Pancreas (tissue), 10 donors: ENCODE results near the gene TUBA4A. TPM values are rescaled to one million over a fixed set of nuclear protein-coding genes. Genes with fewer than 3 reads are reported as not detected.

Experiments
- ATAC-seq, 4 donors: fragments of 200-7000 bp; cut with Tn5 transposase; one replicate each; pipeline versions ENCODE4 v1.8.0 to v1.9.1; 2020; ENCODE audit warnings: mild to moderate bottlenecking in 4 of 4, moderate library complexity in 4 of 4
- DNase-seq, 6 donors: peaks; one replicate each; pipeline ENCODE4 v3.0.0-alpha.2; 2020
- FAIRE-seq: peaks from 2 replicates; lab custom pipeline; 2012; peaks lifted over from hg19 to GRCh38; lab: Jason Lieb, UNC
- H3K27ac ChIP-seq, 4 donors: fragments of 200-600 bp; sonication (generic); 1 replicate in 3 of 4; 2 replicates in 1 of 4; pipeline versions ENCODE4 v1.5.0 to v1.8.0; 2020
- H3K27me3 ChIP-seq, 4 donors: fragments of 200-600 bp; one replicate each; pipeline ENCODE4 v1.8.0; 2021
- H3K36me3 ChIP-seq, 3 donors: fragments of 200-600 bp; sonication (generic) in 1 of 3; one replicate each; pipeline versions ENCODE4 v1.5.0 to v1.8.0; 2020 to 2021
- H3K4me1 ChIP-seq, 3 donors: fragments of 200-600 bp; one replicate each; pipeline ENCODE4 v1.8.0; 2021
- H3K4me3 ChIP-seq, 4 donors: fragments of 200-600 bp; sonication (generic) in 2 of 4; one replicate each; pipeline versions ENCODE4 v1.5.0 to v1.8.0; 2020 to 2021
- H3K9me3 ChIP-seq, 4 donors: fragments of 200-600 bp; one replicate each; pipeline ENCODE4 v1.8.0; 2021
- WGBS, 2 donors: extraction: QIAGEN DNeasy Blood & Tissue Kit; methylation state at CpG; one replicate each; pipeline ENCODE4 v1.1.7; 2013; 5-methylcytosine and 5-hydroxymethylcytosine counted together
- intact Hi-C, 3 donors: fragments of 100-400 bp; cut with DNase I; formaldehyde crosslinking; loops; one replicate each; pipeline versions ENCODE4 v1.11.1 to v1.14.2; 2022
- polyA plus RNA-seq, 2 donors: library from polyadenylated mRNA; stranded (reverse); fragments of 200-250 nt; gene quantifications; one replicate each; pipeline ENCODE4 v1.2.3, GENCODE V29; 2013
- total RNA-seq, 6 donors: library from RNA; stranded (reverse); fragmentation: NEBNext Ultra II Directional in 4 of 6; extraction: Animal tissue kit (Norgen Biotek cat#: 25700) in 4 of 6; gene quantifications; one replicate each; pipeline versions ENCODE4 v1.2.1 to v1.2.4, GENCODE V29; 2021 to 2023
- TF ChIP-seq, protein P1 (sequence below), 4 donors: fragments of 200-600 bp; sonication (generic) in 3 of 4; IDR thresholded peaks; one replicate each; pipeline versions ENCODE4 v1.5.0 to v1.8.0; 2021; ENCODE audit warnings: antibody characterized with exemption in 4 of 4
- donor health status: healthy with polysubstance abuse.
- donor health status: DM: no; HTN: no; CAD: no; lungs with moderate emphysema.
- donor health status: DM: no; HTN: no; CAD: no.
- donor health status: control.
- donor health status: control.
- donor health status: Bipolar disorder and iron deficiency.
- donor health status: DM: yes; HTN: yes; CAD: no.
- donor health status: DM: no; HTN: no; CAD: no.
- donor health status: DM: no; HTN: no; CAD: no.
- donor health status: DM: yes; HTN: yes; CAD: no.

The TUBA4A gene
- total and polyA plus RNA-seq, 8 donors: 12.2 to 51.5 (median 14.7) TPM

- no peak for FAIRE-seq
Measured at GRCh38 chr2:219277703-219278654, 24.3 kb upstream of the TUBA4A start.

DNA sequence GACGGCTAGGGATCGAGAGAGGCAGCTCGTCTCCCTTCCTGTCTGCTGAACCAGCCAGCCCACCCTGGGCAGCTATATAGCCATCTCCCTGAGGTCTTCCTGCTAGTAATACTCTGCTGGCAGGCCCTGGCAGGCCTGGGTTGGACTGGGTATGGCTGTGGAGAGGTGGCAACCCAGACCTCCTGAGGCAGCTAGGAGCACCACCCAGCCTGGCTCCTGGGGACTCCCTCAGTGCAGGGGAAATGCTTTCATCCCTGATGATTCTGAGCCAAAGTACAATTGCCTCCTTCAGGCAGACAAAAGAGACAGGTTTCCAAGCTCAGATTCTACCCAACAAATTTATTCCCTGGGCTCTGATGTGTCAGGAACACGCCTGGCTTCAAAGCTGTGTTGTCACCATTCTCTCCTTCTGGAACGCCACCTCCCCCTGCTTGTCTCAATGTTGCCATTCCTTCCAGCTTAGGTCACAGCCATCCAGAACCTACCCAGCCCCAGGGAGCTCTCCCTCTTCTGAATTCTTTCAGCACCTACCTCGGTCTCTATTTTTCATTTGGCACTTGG lies 20.7 kb upstream of the TUBA4A start:
- Histone ChIP-seq H3K27me3 (no peaks in the 10 kb centered on the region), H3K9me3 (no peaks in the 10 kb centered on the region), H3K4me3 (no peak overlapping the region), H3K4me1 (peaks cover 7 to 10% (median 9%) of the 10 kb centered on the region in 3 donors), H3K27ac (peak overlapping the region; percentile 17 to 84 (median 60)), H3K36me3 (no peaks in the 10 kb centered on the region)
- peak in 1 of 4 donors; percentile 11 for ATAC-seq
- intact Hi-C loops: no loop called here
- no peak for DNase-seq
- WGBS, 2 donors: 45 to 49% methylated on average over 6 of the region's 6 CpGs
- FAIRE-seq: no peak
- TF ChIP-seq, protein P1, sequence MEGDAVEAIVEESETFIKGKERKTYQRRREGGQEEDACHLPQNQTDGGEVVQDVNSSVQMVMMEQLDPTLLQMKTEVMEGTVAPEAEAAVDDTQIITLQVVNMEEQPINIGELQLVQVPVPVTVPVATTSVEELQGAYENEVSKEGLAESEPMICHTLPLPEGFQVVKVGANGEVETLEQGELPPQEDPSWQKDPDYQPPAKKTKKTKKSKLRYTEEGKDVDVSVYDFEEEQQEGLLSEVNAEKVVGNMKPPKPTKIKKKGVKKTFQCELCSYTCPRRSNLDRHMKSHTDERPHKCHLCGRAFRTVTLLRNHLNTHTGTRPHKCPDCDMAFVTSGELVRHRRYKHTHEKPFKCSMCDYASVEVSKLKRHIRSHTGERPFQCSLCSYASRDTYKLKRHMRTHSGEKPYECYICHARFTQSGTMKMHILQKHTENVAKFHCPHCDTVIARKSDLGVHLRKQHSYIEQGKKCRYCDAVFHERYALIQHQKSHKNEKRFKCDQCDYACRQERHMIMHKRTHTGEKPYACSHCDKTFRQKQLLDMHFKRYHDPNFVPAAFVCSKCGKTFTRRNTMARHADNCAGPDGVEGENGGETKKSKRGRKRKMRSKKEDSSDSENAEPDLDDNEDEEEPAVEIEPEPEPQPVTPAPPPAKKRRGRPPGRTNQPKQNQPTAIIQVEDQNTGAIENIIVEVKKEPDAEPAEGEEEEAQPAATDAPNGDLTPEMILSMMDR (IDR thresholded peaks at IDR 0.05): no peak

More at GRCh38 chr2:219277703-219278654, 24.3 kb upstream of the TUBA4A start:
- WGBS, 2 donors: 26% methylated on average over 25 of the region's 25 CpGs
- Histone ChIP-seq H3K9me3 (no peaks in the 10 kb centered on the region), H3K36me3 (peaks cover 0 to 13% (median 0%) of the 10 kb centered on the region in 3 donors), H3K4me1 (peaks cover 7 to 18% (median 9%) of the 10 kb centered on the region in 3 donors), H3K27ac (peak overlapping the region; percentile 92 to 98 (median 98)), H3K27me3 (no peaks in the 10 kb centered on the region), H3K4me3 (peak overlapping the region in 2 of 4 donors; percentile 14 to 78)
- DNase-seq (peak; percentile 70 to 90 (median 83)), ATAC-seq (peak; percentile 47 to 76 (median 62))
- intact Hi-C loops: no loop called here
- TF ChIP-seq, protein P1 (IDR thresholded peaks at IDR 0.05): peak; percentile 95 to 99 (median 98)

GRCh38 chr2:219273937-219274336 lies 20.2 kb upstream of the TUBA4A start:
- H3K27ac ChIP-seq: peak overlapping the region; percentile 17 to 84 (median 60)
- no peaks in the 10 kb centered on the region for H3K27me3 ChIP-seq
- intact Hi-C loops: no loop called here
- TF ChIP-seq, protein P1 (IDR thresholded peaks at IDR 0.05): no peak
- no peak overlapping the region for H3K4me3 ChIP-seq
- no peak for DNase-seq
- peaks cover 7 to 10% (median 9%) of the 10 kb centered on the region in 3 donors for H3K4me1 ChIP-seq
- no peaks in the 10 kb centered on the region for H3K9me3 ChIP-seq
- WGBS, 2 donors: 65 to 80% methylated on average over 3 of the region's 3 CpGs
- peak in 2 of 4 donors; percentile 21 to 26 for ATAC-seq
- FAIRE-seq: no peak
- H3K36me3 ChIP-seq: no peaks in the 10 kb centered on the region

DNA sequence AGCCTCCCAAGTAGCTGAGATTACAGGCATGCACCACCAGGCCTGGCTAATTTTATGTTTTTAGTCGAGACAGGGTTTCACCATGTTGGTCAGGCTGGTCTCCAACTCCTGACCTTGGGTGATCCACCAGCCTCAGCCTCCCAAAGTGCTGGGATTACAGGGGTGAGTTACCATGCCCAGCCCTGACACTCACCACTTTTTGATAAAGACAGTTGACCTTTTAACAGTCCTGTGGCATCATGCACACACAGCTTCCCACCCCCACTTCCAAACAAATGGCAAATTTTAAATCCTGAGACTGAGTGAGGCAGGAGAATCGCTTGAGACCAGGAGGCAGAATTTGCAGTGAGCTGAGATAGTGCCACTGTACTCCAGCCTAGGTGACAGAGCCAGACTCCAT lies 19.3 kb upstream of the TUBA4A start:
- no peak overlapping the region for H3K27ac ChIP-seq
- FAIRE-seq (no peak), DNase-seq (no peak), ATAC-seq (no peak)
- peaks cover 0 to 2% (median 2%) of the 10 kb centered on the region in 3 donors for H3K4me1 ChIP-seq
- H3K27me3 ChIP-seq: no peaks in the 10 kb centered on the region
- H3K36me3 ChIP-seq: no peaks in the 10 kb centered on the region
- intact Hi-C loops: no loop called here
- TF ChIP-seq, protein P1 (IDR thresholded peaks at IDR 0.05): no peak
- no peak overlapping the region for H3K4me3 ChIP-seq
- WGBS, 2 donors: 64 to 71% methylated on average over 2 of the region's 2 CpGs
- no peaks in the 10 kb centered on the region for H3K9me3 ChIP-seq
